H1 (cell line): ENCODE data around the gene ARHGEF25. TPM values are rescaled to one million over a fixed set of nuclear protein-coding genes. Genes with fewer than 3 reads are reported as not detected.

Experiments used
- BACH1 ChIP-seq: IDR thresholded peaks from 2 replicates; pipeline ENCODE4 v1.6.1; 2012; ENCODE audit warnings: low read length, improper control_type of control experiment
- TEAD4 ChIP-seq: IDR thresholded peaks from 2 replicates; pipeline ENCODE4 v1.6.1; 2012; ENCODE audit warnings: low read depth, low read length, inconsistent platforms, mixed read lengths
- ZNF274 ChIP-seq: IDR thresholded peaks from 2 replicates; pipeline ENCODE4 v1.7.0; 2012; ENCODE audit warnings: low read length, borderline replicate concordance; ENCODE audit errors: extremely low read depth
- polyA plus RNA-seq, 7 experiments: library from polyadenylated mRNA; depleted of rRNA in 3 of 7; stranded (reverse) in 5 of 7; unstranded in 2 of 7; fragments of >200 nt in 5 of 7; fragments of 200-250 nt in 2 of 7; gene quantifications; 1 replicate in 5 of 7; 2 replicates in 1 of 7; 4 replicates in 1 of 7; pipeline versions ENCODE4 v1.2.1 to v1.2.3, GENCODE V29; 2011 to 2013; ENCODE audit warnings: missing spikeins in 2 of 7, mixed read lengths in 2 of 7
- total RNA-seq: library from RNA; stranded (reverse); fragmentation: NEBNext Ultra II Directional; extraction: Animal tissue kit (Norgen Biotek cat#: 25700); gene quantifications from 2 replicates; pipeline ENCODE4 v1.2.1, GENCODE V29; 2021

Gene ARHGEF25
- total and polyA plus RNA-seq, 2 of the 8 experiments (the other 6 are each of a cell fraction or from before 2014, with no cell fraction given): 5.9 to 8.8 TPM

DNA sequence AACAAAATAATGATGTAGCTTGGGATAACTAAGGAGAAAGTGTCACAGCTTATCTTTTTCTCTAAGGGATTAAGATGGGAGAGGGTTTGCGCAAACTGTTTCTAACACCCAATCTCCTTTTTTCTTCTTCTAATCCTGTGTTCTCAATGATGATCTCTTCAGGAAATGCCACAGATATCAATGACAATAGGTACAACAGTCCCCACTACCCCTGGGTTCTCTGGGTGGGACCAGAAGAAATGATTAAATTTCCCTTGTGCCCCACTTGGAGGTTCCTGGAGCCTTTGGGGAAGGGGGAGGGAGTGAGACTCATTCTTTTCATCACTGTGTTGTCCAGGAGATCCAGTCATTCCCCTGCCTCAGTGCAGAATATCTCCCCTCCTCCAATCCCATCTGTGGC is 28.8 kb upstream of the ARHGEF25 start (continued):
- TF ChIP-seq ZNF274: no peak
- TF ChIP-seq BACH1: no peak
- no peak for TF ChIP-seq TEAD4
